GM12891 (cell line): ENCODE results near the gene TDRD7.

Experiments used
- PAX5 ChIP-seq: IDR thresholded peaks from 2 replicates; pipeline ENCODE4 v1.6.1; 2011; ENCODE audit warnings: low read length, moderate library complexity, mild to moderate bottlenecking; ENCODE audit not compliant: insufficient read depth, severe bottlenecking
- POLR2A ChIP-seq: IDR thresholded peaks from 2 replicates; pipeline ENCODE4 v1.6.1; 2011; ENCODE audit warnings: low read depth, low read length, control low read depth
- POLR2AphosphoS5 ChIP-seq: IDR thresholded peaks from 2 replicates; pipeline ENCODE4 v1.6.1; 2011; ENCODE audit warnings: low read depth, low read length, control low read depth
- POU2F2 ChIP-seq: IDR thresholded peaks from 2 replicates; pipeline ENCODE4 v1.6.1; 2011; ENCODE audit warnings: low read depth, mild to moderate bottlenecking, control low read depth, low read length, moderate library complexity
- SPI1 ChIP-seq: IDR thresholded peaks from 2 replicates; pipeline ENCODE4 v1.6.1; 2011; ENCODE audit warnings: low read depth, low read length, control low read depth
- TAF1 ChIP-seq: IDR thresholded peaks from 2 replicates; pipeline ENCODE4 v1.6.1; 2011; ENCODE audit warnings: low read depth, low read length, control low read depth

GRCh38 chr9:97502984-97503861, 91.3 kb downstream of the TDRD7 start:
- TF ChIP-seq TAF1 (no peak), POLR2A (no peak), POLR2AphosphoS5 (no peak), PAX5 (no peak), SPI1 (no peak), POU2F2 (no peak)
